Frontal cortex (tissue), 4 donors: ENCODE data around the gene KREMEN1. TPM values are rescaled to one million over a fixed set of nuclear protein-coding genes. Genes with fewer than 3 reads are reported as not detected.
"Not testable (repeated sequence)": the region's sequence is repeated elsewhere in the genome, so short reads cannot be mapped to it uniquely, and the experiment has no call there.

Source experiments
- DNase-seq, 2 donors: peaks; one replicate each; pipeline ENCODE4 v3.0.0; 2012; ENCODE audit warnings: low spot score in 2 of 2
- FAIRE-seq: peaks from 2 replicates; lab custom pipeline; 2012; peaks lifted over from hg19 to GRCh38; lab: Jason Lieb, UNC
- total RNA-seq: library from RNA; depleted of rRNA; stranded (reverse); fragments of >200 nt; gene quantifications from one replicate; pipeline ENCODE4 v1.2.3, GENCODE V29; 2014
- donor health status: control.
- donor health status: control.
- donor health status: control.

KREMEN1 gene
- total RNA-seq: 6.9 TPM

GRCh38 chr22:29072979-29073617, at the start of gene KREMEN1:
KREMEN1 (plus strand) TSS chr22:29073035; CDS start chr22:29073131, 96 bp downstream.
- FAIRE-seq: no peak
- DNase-seq: no peak

GRCh38 chr22:29023172-29023796, 49.6 kb upstream of the KREMEN1 start:
- no peak for FAIRE-seq
- no peak for DNase-seq

GRCh38 chr22:29026579-29026978, 46.3 kb upstream of the KREMEN1 start:
- FAIRE-seq (no peak), DNase-seq (no peak)

GRCh38 chr22:29028468-29028867, 44.4 kb upstream of the KREMEN1 start:
- no peak for FAIRE-seq

GRCh38 chr22:29029202-29030000, 43.4 kb upstream of the KREMEN1 start:
- no peak for DNase-seq
- FAIRE-seq: no peak

More at GRCh38 chr22:29028468-29028867, 44.4 kb upstream of the KREMEN1 start:
- DNase-seq: no peak

GRCh38 chr22:29030016-29030617, 42.7 kb upstream of the KREMEN1 start:
- FAIRE-seq (no peak), DNase-seq (no peak)

- DNase-seq: peak; percentile 46 to 74
- FAIRE-seq: no peak
Observed at GRCh38 chr22:29030618-29031226, 42.1 kb upstream of the KREMEN1 start.

- DNase-seq: peak in 1 of 2 donors; percentile 60
- no peak for FAIRE-seq
Observed at GRCh38 chr22:29031227-29032011, 41.4 kb upstream of the KREMEN1 start.

- no peak for DNase-seq
- no peak for FAIRE-seq
Observed at GRCh38 chr22:29032014-29032475, 40.8 kb upstream of the KREMEN1 start.

- no peak for DNase-seq
- FAIRE-seq: no peak
Observed at GRCh38 chr22:29032584-29032983, 40.3 kb upstream of the KREMEN1 start.

- DNase-seq (no peak), FAIRE-seq (no peak)
Observed at GRCh38 chr22:29037340-29037932, 35.4 kb upstream of the KREMEN1 start.

- FAIRE-seq: no peak
- no peak for DNase-seq
Observed at GRCh38 chr22:29039148-29039547, 33.7 kb upstream of the KREMEN1 start.

- DNase-seq, FAIRE-seq: not testable (repeated sequence)
Observed at GRCh38 chr22:29039684-29040083, 33.2 kb upstream of the KREMEN1 start.

GRCh38 chr22:29040385-29041275, 32.2 kb upstream of the KREMEN1 start:
- FAIRE-seq (peak; percentile 23), DNase-seq (peak; percentile 54 to 58)

- FAIRE-seq: no peak
- DNase-seq: no peak
Observed at GRCh38 chr22:29041408-29041807, 31.4 kb upstream of the KREMEN1 start.

GRCh38 chr22:29043906-29044575, 28.8 kb upstream of the KREMEN1 start:
- no peak for DNase-seq
- no peak for FAIRE-seq

GRCh38 chr22:29044657-29045176, 28.1 kb upstream of the KREMEN1 start:
- FAIRE-seq (no peak), DNase-seq (no peak)
